Suppressor macrophage (primary cell): ENCODE results near the gene PLCXD3.
"Not testable (repeated sequence)": the region's sequence is repeated elsewhere in the genome, so short reads cannot be mapped to it uniquely, and the experiment has no call there.

Experiments used
- DNase-seq, 4 experiments: peaks; one replicate each; pipeline ENCODE4 v3.0.0-alpha.2; 2020 to 2022

Gene PLCXD3

GRCh38 chr5:41339339-41339738 is 171.1 kb downstream of the PLCXD3 start:
- no peak for DNase-seq

GRCh38 chr5:41338136-41338675 is 172.2 kb downstream of the PLCXD3 start:
- no peak for DNase-seq

GRCh38 chr5:41337724-41338123 is 172.7 kb downstream of the PLCXD3 start:
- no peak for DNase-seq

GRCh38 chr5:41337216-41337615 is 173.2 kb downstream of the PLCXD3 start:
- DNase-seq, result no peak

- DNase-seq, result no peak
Measured at GRCh38 chr5:41336471-41336870, 173.9 kb downstream of the PLCXD3 start.

GRCh38 chr5:41335596-41336181 is 174.7 kb downstream of the PLCXD3 start:
- no peak for DNase-seq

- no peak for DNase-seq
Measured at GRCh38 chr5:41334758-41335157, 175.6 kb downstream of the PLCXD3 start.

GRCh38 chr5:41334221-41334620 is 176.2 kb downstream of the PLCXD3 start:
- no peak for DNase-seq

GRCh38 chr5:41325074-41325473 is 185.3 kb downstream of the PLCXD3 start:
- no peak for DNase-seq

- DNase-seq, result not testable (repeated sequence)
Measured at GRCh38 chr5:41322826-41323225, 187.6 kb downstream of the PLCXD3 start.

GRCh38 chr5:41312478-41313060 is 197.8 kb downstream of the PLCXD3 start:
- no peak for DNase-seq

- DNase-seq, result no peak
Measured at GRCh38 chr5:41312066-41312465, 198.3 kb downstream of the PLCXD3 start.

GRCh38 chr5:41309275-41309674 is 201.1 kb downstream of the PLCXD3 start:
- no peak for DNase-seq

GRCh38 chr5:41306005-41306404 is 204.4 kb downstream of the PLCXD3 start:
- DNase-seq, result no peak

GRCh38 chr5:41305056-41305455 is 205.3 kb downstream of the PLCXD3 start:
- no peak for DNase-seq

GRCh38 chr5:41296066-41296465 is 214.3 kb downstream of the PLCXD3 start:
- DNase-seq, result no peak

GRCh38 chr5:41291323-41291722 is 219.1 kb downstream of the PLCXD3 start:
- DNase-seq, result no peak

GRCh38 chr5:41290810-41291209 is 219.6 kb downstream of the PLCXD3 start:
- DNase-seq, result no peak

- DNase-seq, result no peak
Measured at GRCh38 chr5:41289970-41290464, 220.4 kb downstream of the PLCXD3 start.

GRCh38 chr5:41286696-41287095 is 223.7 kb downstream of the PLCXD3 start:
- DNase-seq, result no peak

GRCh38 chr5:41286165-41286564 is 224.2 kb downstream of the PLCXD3 start:
- no peak for DNase-seq

GRCh38 chr5:41284938-41285337 is 225.5 kb downstream of the PLCXD3 start:
- DNase-seq, result no peak

- no peak for DNase-seq
Measured at GRCh38 chr5:41281215-41281810, 229.1 kb downstream of the PLCXD3 start.

- no peak for DNase-seq
Measured at GRCh38 chr5:41279040-41279439, 231.4 kb downstream of the PLCXD3 start.
